ENCODE data around the gene MARCHF6.
"Not testable (repeated sequence)": the region's sequence is repeated elsewhere in the genome, so short reads cannot be mapped to it uniquely, and the experiment has no call there.

DNA sequence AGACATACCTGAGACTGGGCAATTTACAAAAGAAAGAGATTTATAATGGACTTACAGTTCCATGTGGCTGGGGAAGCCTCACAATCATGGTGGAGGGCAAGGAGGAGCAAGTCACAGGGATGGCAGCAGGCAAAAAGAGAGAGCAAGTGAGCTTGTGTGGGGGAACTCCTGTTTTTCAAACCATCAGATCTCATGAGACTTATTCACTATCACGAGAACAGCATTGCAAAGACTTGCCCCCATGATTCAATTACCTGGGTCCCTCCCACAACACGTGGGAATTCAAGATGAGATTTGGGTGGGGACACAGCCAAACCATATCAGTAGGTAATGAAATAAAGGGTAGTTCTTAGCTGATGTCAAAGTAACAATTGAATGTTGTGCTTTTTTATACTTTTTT lies 17.9 kb downstream of the MARCHF6 start:
- not testable (repeated sequence) for TF ChIP-seq ZNF792 (tag by site-specific recombination; IDR thresholded peaks at IDR 0.05); YY2 (tag by site-specific recombination; IDR thresholded peaks at IDR 0.05); GLIS2 (tag by site-specific recombination; IDR thresholded peaks at IDR 0.05); ZBTB7A (tag by site-specific recombination; IDR thresholded peaks at IDR 0.05; ENCODE audit: low read depth); KLF10 (tag by site-specific recombination; IDR thresholded peaks at IDR 0.05); ZNF133 (tag by site-specific recombination; IDR thresholded peaks at IDR 0.05); ZNF335 (tag by site-specific recombination; conservative IDR thresholded peaks at IDR 0.05); ZNF510 (tag by site-specific recombination; IDR thresholded peaks at IDR 0.05; ENCODE audit: insufficient replicate concordance)
- TF ChIP-seq, protein P1, sequence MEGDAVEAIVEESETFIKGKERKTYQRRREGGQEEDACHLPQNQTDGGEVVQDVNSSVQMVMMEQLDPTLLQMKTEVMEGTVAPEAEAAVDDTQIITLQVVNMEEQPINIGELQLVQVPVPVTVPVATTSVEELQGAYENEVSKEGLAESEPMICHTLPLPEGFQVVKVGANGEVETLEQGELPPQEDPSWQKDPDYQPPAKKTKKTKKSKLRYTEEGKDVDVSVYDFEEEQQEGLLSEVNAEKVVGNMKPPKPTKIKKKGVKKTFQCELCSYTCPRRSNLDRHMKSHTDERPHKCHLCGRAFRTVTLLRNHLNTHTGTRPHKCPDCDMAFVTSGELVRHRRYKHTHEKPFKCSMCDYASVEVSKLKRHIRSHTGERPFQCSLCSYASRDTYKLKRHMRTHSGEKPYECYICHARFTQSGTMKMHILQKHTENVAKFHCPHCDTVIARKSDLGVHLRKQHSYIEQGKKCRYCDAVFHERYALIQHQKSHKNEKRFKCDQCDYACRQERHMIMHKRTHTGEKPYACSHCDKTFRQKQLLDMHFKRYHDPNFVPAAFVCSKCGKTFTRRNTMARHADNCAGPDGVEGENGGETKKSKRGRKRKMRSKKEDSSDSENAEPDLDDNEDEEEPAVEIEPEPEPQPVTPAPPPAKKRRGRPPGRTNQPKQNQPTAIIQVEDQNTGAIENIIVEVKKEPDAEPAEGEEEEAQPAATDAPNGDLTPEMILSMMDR (tag by site-specific recombination; IDR thresholded peaks at IDR 0.05) = not testable (repeated sequence)

Data from HEK293 (cell line).